LoVo (cell line): ENCODE measurements around the gene LPP.
"Not testable (repeated sequence)": the region's sequence is repeated elsewhere in the genome, so short reads cannot be mapped to it uniquely, and the experiment has no call there.

ENCODE experiments used
- DNase-seq: peaks from one replicate; pipeline ENCODE4 v3.0.0-alpha.2; 2016; ENCODE audit warnings: low spot score

The LPP gene

DNA sequence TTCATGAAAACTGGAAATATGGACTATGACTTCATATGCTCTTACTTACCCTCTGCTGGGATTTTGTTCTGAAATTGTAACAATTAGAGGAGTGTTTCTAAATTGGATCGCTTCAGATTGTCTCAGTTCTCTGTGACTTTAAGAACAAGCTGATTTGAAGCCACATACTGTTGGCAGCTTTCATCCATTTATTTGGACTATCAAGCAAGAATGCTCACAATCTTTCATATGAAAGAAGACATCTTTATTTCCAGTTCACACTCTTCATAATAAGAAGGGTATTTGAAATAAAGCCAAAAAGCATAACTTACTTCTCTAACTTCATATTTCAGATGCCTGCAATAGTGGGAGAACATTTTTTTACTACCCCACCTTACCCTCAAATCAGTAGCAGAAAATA is 526.2 kb downstream of the LPP start:
- no peak for DNase-seq

DNA sequence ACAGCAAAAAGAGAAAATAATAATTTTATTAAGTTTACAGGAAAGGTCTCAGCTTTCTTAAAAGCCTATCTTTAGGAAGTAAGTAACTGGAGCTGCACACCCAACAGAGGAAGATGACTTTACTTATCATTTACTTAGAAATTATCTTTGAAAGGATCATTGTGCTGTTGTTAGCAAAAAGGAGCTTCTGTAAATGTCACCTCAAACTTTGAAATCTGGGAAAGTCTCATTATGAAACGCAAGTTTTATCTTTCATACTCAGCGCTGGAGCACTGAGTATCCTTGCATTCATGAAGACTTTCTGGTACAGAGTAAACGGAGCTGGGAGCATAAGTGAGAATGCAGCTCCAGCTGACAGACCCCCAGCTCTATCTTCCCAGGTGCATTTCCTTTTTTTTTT is 526.6 kb downstream of the LPP start:
- DNase-seq: no peak

DNA sequence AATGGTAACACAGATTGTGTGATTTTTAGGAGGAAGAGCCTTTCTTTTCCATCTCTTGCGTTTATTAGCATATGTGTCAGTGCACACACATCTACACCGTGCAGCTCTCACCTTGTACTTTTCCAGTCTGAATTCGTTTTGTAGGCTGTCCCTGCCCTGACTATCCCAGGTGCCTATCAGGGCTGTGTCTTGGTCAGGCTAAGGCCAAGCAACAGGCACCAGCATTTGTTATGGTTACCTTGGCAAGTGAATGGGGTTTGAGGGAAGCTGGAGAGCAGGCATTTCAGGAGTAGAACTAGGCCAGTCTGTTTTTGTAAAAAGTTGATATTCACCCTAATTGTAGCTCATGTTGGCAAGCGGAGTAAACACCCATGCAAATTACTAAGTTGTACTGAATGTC is 528.4 kb downstream of the LPP start:
- no peak for DNase-seq

DNA sequence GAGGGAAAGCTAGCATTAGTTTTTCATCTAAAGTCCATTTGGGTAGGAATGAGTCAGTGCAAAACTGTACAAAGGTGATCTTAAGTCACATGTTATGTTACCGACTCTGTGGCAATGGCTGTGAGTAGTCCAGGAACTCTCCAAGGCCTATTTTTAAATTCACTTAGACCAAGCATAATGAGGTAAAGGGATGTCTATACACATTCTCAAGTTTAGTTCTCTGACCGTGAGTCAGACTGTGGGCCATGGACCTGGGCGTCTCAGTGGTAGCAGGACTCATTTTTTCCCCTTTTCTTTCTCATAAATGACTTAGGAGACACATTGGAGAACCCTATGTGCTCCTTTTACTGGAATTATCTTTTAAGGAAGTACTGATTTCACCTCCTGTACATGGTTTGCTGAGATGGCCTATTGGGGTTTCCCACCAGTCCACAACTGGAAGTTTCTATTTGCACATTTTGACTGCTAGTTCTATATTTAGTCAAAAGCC is 529.1 kb downstream of the LPP start:
- peak; percentile 14 for DNase-seq

DNA sequence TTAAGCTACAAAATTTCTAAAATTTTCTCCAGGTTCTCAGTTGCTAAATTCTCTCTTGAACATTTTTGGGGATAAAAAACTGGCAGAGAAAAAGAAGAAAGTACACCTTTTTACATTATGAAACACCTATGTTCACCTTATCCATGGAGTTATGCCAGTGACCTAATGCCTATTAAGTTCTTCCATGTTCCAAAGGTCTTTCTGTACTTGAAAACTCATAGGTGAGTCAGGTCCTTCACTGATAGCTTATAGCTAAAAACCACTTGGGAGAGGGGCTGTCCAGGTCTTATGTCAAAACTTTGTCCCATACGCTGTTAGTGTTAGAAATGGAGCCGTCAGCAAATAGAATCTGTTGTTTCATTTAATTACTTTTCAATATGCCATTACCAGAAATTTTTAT is 530.3 kb downstream of the LPP start:
- DNase-seq: no peak

DNA sequence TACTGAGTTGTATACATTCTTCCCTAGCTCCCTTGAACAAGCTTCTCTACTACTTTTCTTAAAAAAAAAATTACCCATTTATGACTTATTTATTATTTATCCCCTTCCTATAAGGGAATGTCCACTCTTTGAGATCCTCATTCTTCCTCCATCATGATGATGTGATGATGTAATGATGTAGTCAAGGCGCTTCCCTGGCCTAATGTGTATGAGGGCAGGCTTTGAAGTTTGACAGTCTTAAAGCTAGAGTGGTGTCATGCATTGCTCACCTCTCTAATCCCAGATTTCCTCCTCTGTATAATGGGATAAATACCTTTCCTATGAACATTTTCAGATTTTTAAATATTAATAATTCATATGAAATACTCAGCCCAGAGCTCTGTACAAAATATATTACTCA is 531.8 kb downstream of the LPP start:
- no peak for DNase-seq

DNA sequence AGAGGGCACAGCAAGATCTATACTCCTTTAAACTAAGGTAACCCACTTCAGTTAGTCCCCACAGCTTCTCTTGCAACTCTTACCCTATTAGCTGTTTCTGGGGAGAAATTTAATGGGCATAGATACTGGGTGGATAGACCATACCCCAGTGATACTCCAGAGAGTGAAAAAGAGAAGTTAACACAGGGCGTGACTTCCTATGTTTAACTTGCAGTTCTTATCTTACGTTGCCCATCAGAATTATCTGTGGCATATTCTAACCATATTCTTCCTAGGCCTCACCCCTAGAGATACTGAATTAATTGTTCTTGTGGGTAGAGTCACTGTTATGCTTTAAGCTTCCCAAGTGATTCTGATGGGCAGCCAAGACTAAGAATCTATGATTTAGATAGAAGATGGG is 532.4 kb downstream of the LPP start:
- DNase-seq: no peak

DNA sequence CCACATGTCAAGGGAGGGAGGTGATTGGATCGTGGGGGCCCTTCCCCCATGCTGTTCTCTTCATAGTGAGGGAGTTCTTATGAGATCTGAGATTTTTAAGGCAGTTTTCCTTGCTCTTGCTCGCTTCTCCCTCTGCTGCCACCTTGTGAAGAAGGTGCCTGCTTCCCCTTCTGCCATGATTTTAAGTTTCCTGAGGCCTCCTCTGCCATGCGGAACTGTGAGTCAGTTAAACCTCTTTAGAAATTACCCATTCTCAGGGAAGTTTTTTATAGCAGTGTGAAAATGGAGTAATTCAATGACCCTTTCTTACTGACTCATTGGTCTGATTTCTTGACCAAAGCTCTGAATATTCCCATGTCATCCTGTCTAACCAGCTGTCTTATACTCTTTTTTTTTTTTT is 533.4 kb downstream of the LPP start:
- no peak for DNase-seq

DNA sequence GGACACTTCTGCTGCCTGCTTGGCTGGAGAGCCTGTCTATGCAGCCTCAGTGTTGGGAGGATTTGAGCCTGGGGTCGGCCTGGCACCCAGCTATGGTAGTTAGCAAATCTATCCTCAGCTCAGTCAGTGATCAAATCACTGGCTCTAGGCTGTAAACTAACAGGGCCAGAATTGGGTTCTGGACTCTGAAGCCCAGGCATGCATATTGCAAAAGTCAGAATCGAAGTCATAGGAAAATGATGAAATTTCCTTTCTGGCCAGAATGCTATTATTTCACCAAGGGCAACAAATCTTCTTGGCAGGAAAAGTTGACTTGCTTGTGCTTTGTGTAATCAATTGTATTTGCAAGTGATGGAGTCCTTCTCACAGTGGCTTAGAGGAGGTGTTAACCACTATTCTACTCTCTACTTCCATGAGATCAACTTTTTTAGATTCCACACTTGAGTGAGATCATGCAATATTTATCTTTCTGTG is 535.2 kb downstream of the LPP start:
- no peak for DNase-seq

DNA sequence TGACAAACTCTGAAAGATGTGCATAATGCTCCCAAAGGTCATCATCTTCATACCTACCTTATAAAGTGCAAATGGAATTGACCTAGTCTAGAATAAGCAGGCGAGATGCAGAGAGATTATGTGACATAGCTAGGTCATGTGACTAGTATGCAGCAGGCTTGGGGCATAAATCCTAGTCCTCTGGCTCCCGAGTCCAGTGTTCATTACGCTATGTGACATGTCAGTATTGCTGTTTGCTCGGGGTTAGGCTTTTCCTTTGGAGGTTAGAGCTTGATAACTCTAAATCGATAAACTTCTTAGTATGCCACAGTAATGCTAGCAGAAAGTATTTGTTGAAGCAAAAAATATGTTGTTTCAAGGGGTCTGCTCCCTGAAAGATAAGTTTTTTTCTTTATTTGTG is 536.1 kb downstream of the LPP start:
- no peak for DNase-seq

DNA sequence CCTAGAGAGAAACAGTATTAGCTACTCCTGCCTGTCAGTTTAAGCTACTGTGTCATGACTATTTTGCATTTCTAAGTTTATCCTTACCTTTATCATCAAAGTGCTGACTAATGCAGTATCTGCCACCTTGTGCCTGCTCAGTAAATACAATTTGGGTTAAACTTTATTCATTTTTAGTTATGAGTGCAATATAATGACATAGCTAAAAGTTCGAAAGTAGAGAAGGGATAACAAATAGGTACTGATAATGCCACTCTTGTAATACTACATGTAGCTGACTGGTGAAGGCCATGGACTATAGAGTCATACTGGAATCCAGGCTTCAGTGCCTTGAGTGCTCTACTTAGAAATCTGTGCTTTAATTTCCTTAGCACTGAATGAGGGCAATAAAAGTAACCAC is 537.0 kb downstream of the LPP start:
- DNase-seq: no peak

DNA sequence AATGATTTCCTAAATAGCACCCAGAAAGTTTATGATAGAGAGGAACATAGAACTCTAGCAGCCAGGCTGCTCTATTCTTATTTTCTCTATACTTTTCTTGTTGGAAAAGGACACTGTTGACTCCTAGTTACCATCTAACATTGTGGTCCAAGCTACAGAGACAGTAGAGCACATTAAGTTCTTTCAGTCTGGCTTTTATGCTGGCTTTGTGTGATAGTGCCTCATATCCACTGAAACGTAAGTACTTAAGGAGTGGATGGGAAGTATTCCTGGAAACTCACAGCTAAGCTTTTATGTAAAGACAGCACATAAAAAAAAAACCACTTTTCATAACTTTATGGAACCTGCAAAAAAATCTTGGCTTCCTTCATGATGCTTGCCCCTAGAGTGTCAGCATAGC is 537.7 kb downstream of the LPP start:
- DNase-seq: no peak

DNA sequence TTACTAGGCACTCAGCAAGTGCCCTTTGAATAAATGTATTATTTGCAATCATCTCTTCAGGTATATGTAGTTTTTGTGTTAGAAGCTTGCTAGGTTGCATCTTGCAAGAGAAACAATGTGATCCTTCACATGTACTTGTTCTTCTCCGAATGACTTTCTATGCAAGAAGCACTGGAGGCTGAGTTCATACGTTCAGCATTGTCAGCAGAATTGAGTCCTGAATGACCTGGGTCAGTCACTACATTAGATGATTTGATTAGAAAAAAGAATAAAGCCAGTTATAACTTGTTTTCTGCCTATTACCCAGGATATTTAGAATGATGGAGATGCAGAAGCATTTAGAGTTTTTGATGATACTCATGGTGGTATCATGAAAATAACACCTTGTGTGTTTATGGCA is 538.7 kb downstream of the LPP start:
- DNase-seq: no peak

DNA sequence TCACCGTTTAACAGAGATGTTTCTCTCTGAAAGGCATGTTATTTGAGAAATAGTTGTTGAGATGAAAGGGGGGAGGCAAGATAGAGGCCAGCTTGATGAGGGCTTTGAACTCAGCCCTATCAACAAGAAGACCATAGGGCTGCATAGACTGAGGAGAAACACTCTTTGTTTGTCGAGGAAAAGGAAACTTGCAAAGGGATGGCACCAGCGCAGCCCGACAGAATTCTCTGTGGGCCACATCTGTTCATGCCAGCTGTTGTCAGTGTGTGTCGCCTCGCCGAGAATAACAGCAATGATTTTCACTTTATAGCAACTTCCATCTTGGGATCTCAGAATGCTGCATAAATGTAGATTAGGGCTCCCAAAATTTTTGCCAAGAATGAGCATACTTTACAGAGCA is 539.5 kb downstream of the LPP start:
- DNase-seq: no peak

DNA sequence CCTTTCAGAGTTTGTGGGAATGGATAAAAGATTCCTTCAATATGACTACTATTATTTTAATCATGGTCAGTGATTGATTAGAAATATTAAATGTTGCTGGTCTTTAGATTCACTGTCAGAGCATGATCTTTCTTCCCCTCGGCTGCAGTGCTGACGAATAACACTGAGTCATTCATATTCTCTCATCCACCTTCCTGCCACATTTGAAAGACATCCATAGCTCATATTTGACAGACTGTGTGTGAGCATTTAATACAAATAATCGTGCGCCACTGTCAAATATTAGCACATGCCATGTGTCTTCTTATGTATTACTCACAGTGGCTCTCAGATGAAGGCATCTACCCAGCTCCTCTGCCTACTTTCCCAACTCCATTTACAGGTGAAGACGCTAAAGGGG is 541.3 kb downstream of the LPP start:
- DNase-seq: no peak

DNA sequence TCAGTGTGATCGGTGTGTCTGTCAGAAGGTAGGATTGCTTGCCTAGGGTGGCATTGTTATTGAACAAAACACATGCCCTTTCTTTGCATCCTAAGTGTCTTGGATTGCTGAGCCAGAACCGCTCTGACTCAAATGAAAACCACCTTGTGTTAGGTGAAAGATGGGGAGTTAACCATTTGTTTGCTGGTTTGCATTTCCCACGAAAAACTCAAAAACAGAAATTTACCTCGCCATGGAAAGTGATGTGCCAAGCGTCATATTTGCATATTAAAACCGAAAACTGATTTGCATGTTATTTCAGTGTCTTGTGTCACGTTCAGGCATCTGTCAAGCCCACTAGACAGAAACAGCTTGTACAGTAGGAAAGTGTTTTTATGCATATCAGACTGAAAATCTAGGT is 543.2 kb downstream of the LPP start:
- DNase-seq: no peak

DNA sequence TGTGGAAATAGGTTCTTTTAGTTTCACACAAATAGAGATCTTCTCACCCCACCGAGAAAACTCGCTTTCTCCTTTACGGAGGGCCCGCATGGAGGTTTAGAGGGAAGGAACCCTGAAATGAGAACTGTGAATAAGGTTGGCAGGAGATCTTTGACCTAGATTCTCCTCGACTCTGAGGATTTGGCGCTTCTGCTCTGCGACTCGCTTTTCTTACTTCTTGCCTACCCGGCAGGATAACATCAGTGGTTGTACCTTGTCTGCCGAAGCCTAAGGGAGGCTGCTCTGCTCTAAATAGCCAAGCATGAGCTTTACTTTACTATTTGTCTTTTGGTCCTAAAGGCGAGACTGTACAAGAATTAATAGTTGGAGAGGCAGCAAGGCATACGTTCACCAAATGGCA is 544.5 kb downstream of the LPP start:
- no peak for DNase-seq

DNA sequence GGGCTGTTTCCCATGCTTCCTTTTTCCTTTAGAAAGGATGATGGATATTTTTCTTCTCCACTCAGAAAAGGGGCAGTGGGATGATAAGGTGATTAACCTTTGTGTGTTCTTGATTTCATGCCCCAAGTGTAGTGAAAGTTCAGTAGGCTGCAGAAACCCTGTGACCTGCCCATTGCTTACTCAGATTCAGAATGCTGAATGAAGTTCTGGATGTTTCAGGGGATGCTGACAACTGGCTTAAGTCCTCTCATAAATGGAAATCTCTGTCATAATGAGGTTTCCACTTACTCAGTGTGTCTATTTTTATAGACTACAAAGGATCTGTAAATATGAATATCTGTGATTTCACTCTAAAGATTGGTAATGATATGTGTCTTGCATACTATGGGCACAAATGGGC is 546.5 kb downstream of the LPP start:
- no peak for DNase-seq

DNA sequence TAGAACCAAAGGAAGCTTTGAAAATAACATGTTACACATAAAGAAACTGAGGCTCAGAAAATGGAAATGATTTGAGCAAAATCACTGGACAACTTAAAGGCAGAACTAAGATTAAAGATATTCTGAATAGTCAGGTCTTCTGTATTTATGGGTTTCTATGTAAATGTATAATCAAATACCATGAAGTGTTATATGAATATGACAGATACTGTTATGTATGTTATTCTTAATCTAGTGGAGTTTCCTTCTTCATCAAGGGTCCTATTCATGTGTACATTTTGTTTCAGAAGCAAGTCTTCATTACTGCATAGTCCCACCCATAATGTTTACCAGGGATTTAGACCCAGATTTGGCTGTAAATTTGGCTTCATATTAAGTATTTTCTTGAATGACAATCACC is 547.0 kb downstream of the LPP start:
- DNase-seq: no peak

DNA sequence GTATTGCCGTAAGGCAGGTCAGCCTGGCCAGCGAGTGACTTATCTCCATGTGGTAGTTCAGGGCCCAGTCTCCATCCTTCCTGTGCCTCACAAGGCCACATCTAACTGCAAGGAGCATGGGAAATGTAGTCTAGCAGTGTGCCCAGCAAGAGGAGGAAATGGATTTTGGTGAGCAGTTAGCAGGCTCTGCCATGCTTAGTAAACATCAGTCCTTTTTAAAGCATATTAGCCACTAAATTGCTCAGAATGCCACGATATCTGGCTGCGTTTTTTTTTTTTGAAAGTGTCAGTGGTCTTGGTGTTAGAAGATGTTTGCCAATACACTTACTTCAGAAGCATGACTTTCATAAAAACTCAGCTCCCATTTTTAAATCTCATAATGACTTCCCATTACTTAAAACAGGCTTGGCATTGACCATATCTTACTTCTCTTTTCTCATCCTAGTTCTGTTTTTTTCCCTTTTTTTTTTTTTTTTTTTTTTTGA is 547.6 kb downstream of the LPP start:
- no peak for DNase-seq

DNA sequence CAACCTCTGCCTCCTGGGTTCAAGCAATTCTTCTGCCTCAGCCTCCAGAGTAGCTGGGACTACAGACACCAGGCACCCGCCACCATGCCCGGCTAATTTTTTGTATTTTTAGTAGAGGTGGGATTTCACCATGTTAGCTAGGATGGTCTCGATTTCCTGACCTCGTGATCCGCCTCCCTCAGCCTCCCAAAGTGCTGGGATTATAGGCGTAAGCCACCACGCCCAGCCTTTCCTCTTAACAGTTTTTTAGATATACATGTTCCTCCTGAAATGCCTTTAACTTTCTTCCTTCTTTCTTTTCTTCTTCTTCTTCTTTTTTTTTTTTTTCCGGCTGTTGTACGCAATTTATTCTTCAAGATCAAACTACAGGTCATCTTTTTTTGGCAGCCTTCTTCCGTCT is 548.1 kb downstream of the LPP start:
- DNase-seq: not testable (repeated sequence)

DNA sequence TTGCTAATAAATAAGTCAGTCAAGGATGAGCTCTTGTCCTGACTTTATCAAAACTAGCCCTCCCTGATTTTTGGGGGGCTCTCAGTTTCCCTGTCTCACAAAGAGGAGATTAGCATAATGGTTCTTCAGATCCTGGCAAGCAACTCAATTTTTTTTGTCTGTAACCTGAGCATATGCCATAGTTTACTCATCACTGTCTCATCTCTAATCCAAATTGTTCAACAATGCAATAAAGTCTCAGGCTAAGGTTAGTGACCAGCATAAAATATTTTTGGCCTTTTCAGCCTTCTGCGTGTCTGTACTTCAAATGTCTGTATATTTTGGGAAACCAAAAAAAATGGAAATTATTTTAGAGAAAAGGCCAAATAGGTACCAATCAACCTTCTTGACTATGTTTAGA is 552.2 kb downstream of the LPP start:
- DNase-seq: no peak

DNA sequence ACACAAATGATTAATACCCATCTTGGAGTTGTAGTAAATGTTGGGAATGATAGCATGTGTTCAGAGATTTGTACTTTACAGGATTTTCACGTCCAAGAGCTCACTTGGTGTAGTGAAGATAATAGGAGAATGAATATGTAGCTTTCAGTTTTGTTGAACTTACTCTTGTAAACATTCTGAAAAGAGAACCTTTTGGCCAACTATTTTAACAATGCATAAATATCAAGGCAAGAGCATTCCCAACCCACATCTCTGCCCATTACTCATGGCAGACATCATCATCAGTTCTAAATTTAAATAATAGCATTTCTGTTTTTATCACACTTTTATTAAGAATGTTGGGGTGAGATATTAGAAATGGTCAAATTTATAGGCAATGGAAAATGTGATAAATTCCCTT is 552.6 kb downstream of the LPP start:
- DNase-seq: no peak

DNA sequence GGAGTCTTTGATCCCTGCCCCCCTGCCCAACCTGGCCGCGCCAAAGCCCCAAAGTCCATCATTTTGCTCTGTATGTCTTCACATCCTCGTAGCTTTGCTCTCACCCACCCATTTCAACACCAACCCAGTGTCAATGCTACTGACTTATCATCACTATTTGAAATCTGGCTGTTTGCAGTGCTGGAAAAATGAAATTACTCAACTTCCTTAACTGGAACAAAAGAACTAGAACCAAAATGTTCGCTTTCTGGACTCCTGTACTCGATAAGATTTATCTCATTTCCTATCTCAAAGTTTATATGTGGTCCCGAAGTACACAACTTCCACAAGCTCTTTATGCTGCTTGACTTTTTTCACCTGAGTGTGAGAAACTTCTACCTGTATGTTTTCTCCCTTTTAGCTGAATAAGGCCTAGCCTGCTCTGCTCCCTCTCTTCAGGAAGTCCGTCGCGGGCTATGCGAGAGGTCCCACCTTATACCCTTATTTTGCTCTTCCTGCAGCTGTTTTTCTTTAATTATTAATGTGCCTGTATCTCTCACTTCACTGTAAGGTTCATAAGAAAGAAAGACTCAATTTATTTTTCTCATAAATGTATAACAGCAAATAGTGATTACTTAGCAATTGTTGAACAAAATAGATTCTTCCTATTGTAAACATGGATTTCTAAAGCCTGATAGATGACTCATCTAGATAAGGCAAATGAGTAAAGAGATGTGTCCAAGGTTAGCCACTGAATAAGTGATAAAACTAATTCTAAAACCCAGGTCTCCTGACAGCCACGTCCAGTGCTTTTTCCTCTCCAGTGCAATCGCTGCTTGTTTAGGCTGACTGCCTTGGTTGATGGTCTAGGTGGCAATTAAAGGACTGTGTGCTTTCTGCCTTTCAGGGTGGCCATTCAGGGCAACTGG is 553.7 kb downstream of the LPP start:
- DNase-seq: no peak
